ENCODE measurements around the gene PPP2R5C.

Gene PPP2R5C

GRCh38 chr14:101975231-101975630 lies 213.7 kb downstream of the PPP2R5C start:
- no peak for DNase-seq

All from COR-L47 (cell line).